ENCODE results near the gene CDKL2. TPM values are rescaled to one million over a fixed set of nuclear protein-coding genes. Genes with fewer than 3 reads are reported as not detected.

CDKL2 gene
- under 1 TPM; 0.35 to 0.39 TPM for total RNA-seq
- polyA plus RNA-seq: under 1 TPM; 0.32 to 0.37 TPM

- CTCF ChIA-PET (ENCODE audit: partially characterized antibody): interaction anchor here (0.6 to 4.0 kb wide), 3 partner anchors 37 to 266 kb away, joined by 3 to 20 read pairs (median 3); partner anchors contain the start of gene USO1
- peaks cover 6% of the 10 kb centered on the region for H3K4me1 ChIP-seq (ENCODE audit: insufficient read depth, low read length)
- Mint-ChIP-seq H3K9me3 (no peaks in the 10 kb centered on the region), H3K4me3 (peak within 1 kb of the TSS; percentile 88 to 95 (median 92)), H3K36me3 (no peaks in the 10 kb centered on the region), H3K27me3 (no peaks in the 10 kb centered on the region), H3K27ac (peak within 1 kb of the TSS; percentile 26 to 93 (median 89)), H3K4me1 (peaks cover 4 to 23% (median 11%) of the 10 kb centered on the region in 4 donors)
- POLR2A ChIA-PET (ENCODE audit: partially characterized antibody): interaction anchor here (1.0 to 3.5 kb wide), 5 partner anchors 40 to 310 kb away, joined by 3 to 32 read pairs (median 7); partner anchors contain the start of genes G3BP2, NAAA, RCHY1 and THAP6
- no peaks in the 10 kb centered on the region for H3K36me3 ChIP-seq (ENCODE audit: insufficient read depth, low read length)
- peak within 1 kb of the TSS; percentile 33 to 66 for H3K4me3 ChIP-seq (ENCODE audit: low read length in 2 of 2)
- H3K27ac ChIP-seq (ENCODE audit: low read depth, low read length): peak within 1 kb of the TSS; percentile 29
- peak; percentile 91 to 93 (median 92) for DNase-seq
- no peaks in the 10 kb centered on the region for H3K27me3 ChIP-seq (ENCODE audit: insufficient read depth, low read length)
- H3K9me3 ChIP-seq (ENCODE audit: control insufficient read depth in 1 of 2, low read length in 2 of 2): no peaks in the 10 kb centered on the region
- intact Hi-C loops (cut with micrococcal nuclease): loop anchor here (1.0 to 10.0 kb wide), 4 partner anchors 24 to 116 kb away; partner anchors contain the start of genes G3BP2, RCHY1, THAP6 and USO1
These were observed at the start of gene CDKL2 for GRCh38 chr4:75630174-75630936. Gene CDKL2, minus strand, starts transcription at chr4:75630528. Its CDS starts 4,540 bp downstream, at chr4:75625988.

- Mint-ChIP-seq H3K27me3 (no peaks in the 10 kb centered on the region), H3K9me3 (no peaks in the 10 kb centered on the region), H3K4me3 (no peak overlapping the region), H3K36me3 (no peaks in the 10 kb centered on the region), H3K27ac (no peak overlapping the region), H3K4me1 (peaks cover 8 to 24% (median 15%) of the 10 kb centered on the region in 4 donors)
- H3K4me3 ChIP-seq (ENCODE audit: low read length in 2 of 2): no peak overlapping the region
- ChIA-PET POLR2A (ENCODE audit: partially characterized antibody) (no interaction called here), CTCF (ENCODE audit: partially characterized antibody) (no interaction called here)
- no peak overlapping the region for H3K27ac ChIP-seq (ENCODE audit: low read depth, low read length)
- no peaks in the 10 kb centered on the region for H3K36me3 ChIP-seq (ENCODE audit: insufficient read depth, low read length)
- no peaks in the 10 kb centered on the region for H3K27me3 ChIP-seq (ENCODE audit: insufficient read depth, low read length)
- no peaks in the 10 kb centered on the region for H3K9me3 ChIP-seq (ENCODE audit: control insufficient read depth in 1 of 2, low read length in 2 of 2)
- intact Hi-C loops (cut with micrococcal nuclease): loop anchor here (10.0 kb wide), 1 partner anchor 1234 kb away; the partner anchor contains the start of gene AREG
- H3K4me1 ChIP-seq (ENCODE audit: insufficient read depth, low read length): peaks cover 9% of the 10 kb centered on the region
- no peak for DNase-seq
These were observed 48.6 kb upstream of the CDKL2 start for GRCh38 chr4:75678965-75679364.

GRCh38 chr4:75678473-75678872 is 48.1 kb upstream of the CDKL2 start:
- Histone ChIP-seq H3K36me3 (ENCODE audit: insufficient read depth, low read length) (no peaks in the 10 kb centered on the region), H3K27me3 (ENCODE audit: insufficient read depth, low read length) (no peaks in the 10 kb centered on the region), H3K4me1 (ENCODE audit: insufficient read depth, low read length) (peaks cover 12% of the 10 kb centered on the region), H3K4me3 (ENCODE audit: low read length in 2 of 2) (no peak overlapping the region), H3K27ac (ENCODE audit: low read depth, low read length) (no peak overlapping the region), H3K9me3 (ENCODE audit: control insufficient read depth in 1 of 2, low read length in 2 of 2) (no peaks in the 10 kb centered on the region)
- Mint-ChIP-seq H3K27me3 (no peaks in the 10 kb centered on the region), H3K36me3 (peaks cover 0 to 3% of the 10 kb centered on the region in 2 donors), H3K4me3 (no peak overlapping the region), H3K4me1 (peaks cover 10 to 25% (median 17%) of the 10 kb centered on the region in 4 donors), H3K27ac (no peak overlapping the region), H3K9me3 (no peaks in the 10 kb centered on the region)
- CTCF ChIA-PET (ENCODE audit: partially characterized antibody): no interaction called here
- intact Hi-C loops (cut with micrococcal nuclease): loop anchor here (10.0 kb wide), 1 partner anchor 1234 kb away; the partner anchor contains the start of gene AREG
- POLR2A ChIA-PET (ENCODE audit: partially characterized antibody): interaction anchor here (1.0 kb wide), 1 partner anchor 46 kb away, joined by 3 read pairs; the partner anchor contains the start of gene USO1
- no peak for DNase-seq

GRCh38 chr4:75675004-75675531 is 44.7 kb upstream of the CDKL2 start:
- Histone ChIP-seq H3K27me3 (ENCODE audit: insufficient read depth, low read length) (no peaks in the 10 kb centered on the region), H3K27ac (ENCODE audit: low read depth, low read length) (no peak overlapping the region), H3K36me3 (ENCODE audit: insufficient read depth, low read length) (no peaks in the 10 kb centered on the region), H3K4me1 (ENCODE audit: insufficient read depth, low read length) (peaks cover 28% of the 10 kb centered on the region), H3K4me3 (ENCODE audit: low read length in 2 of 2) (no peak overlapping the region), H3K9me3 (ENCODE audit: control insufficient read depth in 1 of 2, low read length in 2 of 2) (no peaks in the 10 kb centered on the region)
- Mint-ChIP-seq H3K4me1 (peaks cover 19 to 43% (median 25%) of the 10 kb centered on the region in 4 donors), H3K4me3 (peak overlapping the region in 1 of 8 donors; percentile 18), H3K27ac (peak overlapping the region in 5 of 7 donors; percentile 15 to 72 (median 36)), H3K36me3 (peaks cover 0 to 28% of the 10 kb centered on the region in 2 donors), H3K9me3 (no peaks in the 10 kb centered on the region), H3K27me3 (no peaks in the 10 kb centered on the region)
- intact Hi-C loops (cut with micrococcal nuclease): loop anchor here (10.0 kb wide), 1 partner anchor 1230 kb away; the partner anchor contains the start of gene AREG
- CTCF ChIA-PET (ENCODE audit: partially characterized antibody): interaction anchor here (7.2 kb wide), 1 partner anchor 48 kb away, joined by 68 read pairs; the partner anchor contains the start of gene USO1
- POLR2A ChIA-PET (ENCODE audit: partially characterized antibody): interaction anchor here (1.2 to 8.9 kb wide), 4 partner anchors 9 to 161 kb away, joined by 3 to 163 read pairs (median 7); partner anchors contain the start of genes RCHY1, THAP6 and USO1
- no peak for DNase-seq

GRCh38 chr4:75673959-75674328 is 43.6 kb upstream of the CDKL2 start:
- CTCF ChIA-PET (ENCODE audit: partially characterized antibody): interaction anchor here (0.6 to 7.2 kb wide), 7 partner anchors 9 to 318 kb away, joined by 3 to 68 read pairs (median 4); partner anchors contain the start of gene USO1
- no peak for DNase-seq
- H3K27me3 Mint-ChIP-seq: no peaks in the 10 kb centered on the region
- no peaks in the 10 kb centered on the region for H3K9me3 ChIP-seq (ENCODE audit: control insufficient read depth in 1 of 2, low read length in 2 of 2)
- peaks cover 0 to 28% of the 10 kb centered on the region in 2 donors for H3K36me3 Mint-ChIP-seq
- no peaks in the 10 kb centered on the region for H3K9me3 Mint-ChIP-seq
- H3K27me3 ChIP-seq (ENCODE audit: insufficient read depth, low read length): no peaks in the 10 kb centered on the region
- H3K4me3 ChIP-seq (ENCODE audit: low read length in 2 of 2): peak overlapping the region; percentile 84 to 90
- peak overlapping the region; percentile 97 to 100 (median 98) for H3K27ac Mint-ChIP-seq
- POLR2A ChIA-PET (ENCODE audit: partially characterized antibody): interaction anchor here (0.6 to 8.9 kb wide), 15 partner anchors 9 to 317 kb away, joined by 3 to 163 read pairs (median 6); partner anchors contain the start of genes CDKL2, RCHY1, SDAD1 and THAP6
- H3K4me1 ChIP-seq (ENCODE audit: insufficient read depth, low read length): peaks cover 39% of the 10 kb centered on the region
- intact Hi-C loops (cut with micrococcal nuclease): loop anchor here (1.0 to 10.0 kb wide), 6 partner anchors 19 to 1229 kb away; partner anchors contain the start of genes AREG, CDKL2, RCHY1 and THAP6
- no peaks in the 10 kb centered on the region for H3K36me3 ChIP-seq (ENCODE audit: insufficient read depth, low read length)
- H3K4me3 Mint-ChIP-seq: peak overlapping the region; percentile 88 to 99 (median 98)
- peak overlapping the region; percentile 97 for H3K27ac ChIP-seq (ENCODE audit: low read depth, low read length)
- peaks cover 26 to 54% (median 35%) of the 10 kb centered on the region in 4 donors for H3K4me1 Mint-ChIP-seq

- no peaks in the 10 kb centered on the region for H3K9me3 Mint-ChIP-seq
- Histone ChIP-seq H3K9me3 (ENCODE audit: control insufficient read depth in 1 of 2, low read length in 2 of 2) (no peaks in the 10 kb centered on the region), H3K27ac (ENCODE audit: low read depth, low read length) (peak within 1 kb of the TSS; percentile 97), H3K27me3 (ENCODE audit: insufficient read depth, low read length) (no peaks in the 10 kb centered on the region), H3K4me1 (ENCODE audit: insufficient read depth, low read length) (peaks cover 45% of the 10 kb centered on the region), H3K4me3 (ENCODE audit: low read length in 2 of 2) (peak within 1 kb of the TSS; percentile 90 to 97), H3K36me3 (ENCODE audit: insufficient read depth, low read length) (no peaks in the 10 kb centered on the region)
- intact Hi-C loops (cut with micrococcal nuclease): loop anchor here (1.0 to 10.0 kb wide), 6 partner anchors 18 to 1228 kb away; partner anchors contain the start of genes AREG, CDKL2, RCHY1 and THAP6
- CTCF ChIA-PET (ENCODE audit: partially characterized antibody): interaction anchor here (0.6 to 7.2 kb wide), 7 partner anchors 9 to 319 kb away, joined by 3 to 68 read pairs (median 4); partner anchors contain the start of gene USO1
- no peaks in the 10 kb centered on the region for H3K27me3 Mint-ChIP-seq
- peaks cover 32 to 61% (median 42%) of the 10 kb centered on the region in 4 donors for H3K4me1 Mint-ChIP-seq
- peak within 1 kb of the TSS; percentile 88 to 99 (median 98) for H3K4me3 Mint-ChIP-seq
- peaks cover 0 to 28% of the 10 kb centered on the region in 2 donors for H3K36me3 Mint-ChIP-seq
- POLR2A ChIA-PET (ENCODE audit: partially characterized antibody): interaction anchor here (0.6 to 8.9 kb wide), 19 partner anchors 9 to 317 kb away, joined by 3 to 163 read pairs (median 7); partner anchors contain the start of genes CDKL2, RCHY1, SDAD1 and THAP6
- peak within 1 kb of the TSS; percentile 97 to 100 (median 98) for H3K27ac Mint-ChIP-seq
- DNase-seq: peak; percentile 95 to 99 (median 98)
These were observed 43.0 kb upstream of the CDKL2 start, which contains the start of gene G3BP2 for GRCh38 chr4:75673027-75673958. Gene G3BP2, minus strand, starts transcription at chr4:75673411. Its CDS starts 11,386 bp downstream, at chr4:75662025.

Measured in CD4-positive, alpha-beta memory T cell (primary cell).